Activated CD4-positive, alpha-beta T cell treated with anti-CD3 and anti-CD28 coated beads for 4 hours (primary cell): ENCODE measurements around the gene RNF181.
"Not testable (repeated sequence)": the region's sequence is repeated elsewhere in the genome, so short reads cannot be mapped to it uniquely, and the experiment has no call there.

Experiments used
- DNase-seq, 2 donors: peaks; one replicate each; pipeline ENCODE4 v3.0.0-alpha.2; 2020

The RNF181 gene

DNA sequence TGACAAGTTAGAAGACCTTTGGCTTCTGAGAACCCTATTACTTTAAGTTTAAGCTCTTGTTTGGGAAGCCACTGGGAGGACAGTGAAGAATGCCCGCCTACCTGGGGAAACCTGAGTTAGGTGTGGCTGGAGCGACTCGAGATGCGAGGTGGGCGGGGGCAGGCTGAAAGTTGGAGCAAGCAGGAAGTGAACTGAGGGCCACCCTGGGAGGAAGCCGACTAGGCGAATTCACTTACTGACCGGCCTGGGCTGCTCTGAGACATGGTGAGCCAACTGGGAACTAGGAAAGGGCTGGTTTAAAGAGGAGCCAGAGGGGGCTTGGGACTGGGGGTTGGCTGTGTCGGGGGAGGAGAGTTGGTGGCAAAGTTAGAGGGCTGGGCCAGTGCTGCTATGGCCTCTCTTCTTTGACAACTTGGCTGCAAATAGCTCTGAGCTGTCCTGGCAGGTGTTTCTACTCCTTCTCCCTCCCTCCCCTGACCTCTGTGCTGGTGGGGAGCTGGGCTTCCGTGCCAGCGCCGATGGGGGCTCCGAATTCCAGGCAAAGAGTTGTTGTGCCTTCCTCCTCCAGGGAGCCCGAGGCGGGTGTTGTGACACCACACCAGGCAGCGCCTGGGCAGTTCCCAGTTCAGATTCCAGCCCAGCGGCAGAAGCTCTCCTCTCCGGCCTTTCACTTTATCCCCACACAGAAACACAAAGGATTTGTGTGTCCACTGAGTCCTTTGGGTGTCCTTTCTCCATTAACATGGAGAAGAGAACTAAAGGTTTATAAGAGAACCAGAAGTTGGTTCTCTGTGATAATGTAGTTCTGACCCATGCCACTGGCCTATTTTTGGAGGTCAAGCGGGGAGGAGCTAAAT lies 17.9 kb upstream of the RNF181 start, which contains the start of gene VAMP8:
Gene VAMP8, plus strand, starts transcription at position 201 of the 857 bp plus-strand sequence. Its CDS starts 61 bp downstream, at position 262.
- DNase-seq = peak; percentile 63 to 66

DNA sequence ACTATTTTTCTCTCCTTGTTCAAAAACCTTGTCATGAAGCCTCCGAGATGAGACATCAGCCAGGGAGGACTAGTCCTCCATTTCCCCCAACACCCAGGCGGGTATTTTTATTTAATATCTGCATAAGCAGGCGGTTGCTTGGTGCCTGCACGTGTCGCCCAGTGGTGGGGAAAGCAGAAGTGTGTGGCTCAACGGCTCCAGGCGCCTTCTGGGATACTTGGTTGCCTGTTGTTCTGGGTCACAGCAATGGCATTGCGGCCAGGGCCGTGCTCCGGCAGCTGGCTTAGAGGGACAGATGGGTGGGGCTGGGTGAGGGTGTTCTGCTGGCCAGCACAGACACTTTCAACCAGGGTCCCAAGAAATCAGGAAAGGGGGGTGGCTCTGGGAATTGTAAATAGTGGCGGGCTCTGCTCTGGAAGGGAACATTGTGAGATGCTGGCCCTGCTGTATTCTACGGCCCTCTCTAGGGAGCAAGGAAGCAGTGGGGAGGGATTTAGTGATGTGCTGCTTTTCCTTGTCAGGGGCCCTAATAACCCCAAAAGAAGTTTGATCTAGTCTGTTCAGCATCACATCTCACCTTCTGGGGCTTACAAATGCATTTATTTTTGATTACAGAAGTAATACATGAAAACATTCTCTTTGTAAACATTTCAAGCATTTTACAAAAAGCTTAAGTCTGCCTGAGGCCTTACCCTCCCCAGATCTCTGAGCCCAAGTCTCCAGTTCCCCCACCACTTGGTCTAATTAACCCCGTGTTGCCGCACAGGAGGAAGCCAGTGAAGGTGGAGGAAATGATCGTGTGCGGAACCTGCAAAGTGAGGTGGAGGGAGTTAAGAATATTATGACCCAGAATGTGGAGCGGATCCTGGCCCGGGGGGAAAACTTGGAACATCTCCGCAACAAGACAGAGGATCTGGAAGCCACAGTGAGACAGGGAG lies 17.0 kb upstream of the RNF181 start:
- no peak for DNase-seq

DNA sequence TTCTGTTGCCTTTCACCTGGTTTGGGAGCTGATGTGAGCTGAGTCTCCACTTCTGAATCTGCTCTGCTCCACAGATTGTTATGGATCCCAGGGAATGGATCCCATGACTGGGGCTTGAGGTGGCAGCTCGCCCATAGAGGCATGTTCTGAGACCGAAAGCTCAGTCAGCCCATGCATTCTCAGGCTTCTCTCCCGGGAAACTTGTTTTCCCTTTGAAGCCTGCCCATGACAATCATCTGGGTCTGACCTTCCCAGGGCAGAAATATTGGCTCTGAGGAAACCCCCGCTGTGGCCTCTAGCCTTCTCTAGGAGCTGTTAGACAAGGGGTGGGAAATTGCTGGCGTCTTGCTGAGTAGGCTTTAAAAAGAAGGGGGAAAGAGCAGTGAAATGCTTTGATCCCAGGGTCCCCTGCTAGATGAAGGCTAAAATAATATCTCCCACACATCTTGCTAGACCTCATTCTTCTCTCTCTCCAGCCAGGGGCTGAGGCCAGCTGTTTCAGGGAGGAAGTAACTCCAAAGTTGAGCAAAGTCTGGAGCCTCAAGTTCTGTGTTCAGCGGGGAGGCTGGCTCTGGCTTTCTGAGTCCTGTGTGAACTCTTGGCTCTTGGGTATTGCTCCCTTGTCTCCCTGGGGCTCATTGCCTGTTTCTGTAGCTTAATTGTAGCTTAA lies 16.1 kb upstream of the RNF181 start:
- DNase-seq = no peak

DNA sequence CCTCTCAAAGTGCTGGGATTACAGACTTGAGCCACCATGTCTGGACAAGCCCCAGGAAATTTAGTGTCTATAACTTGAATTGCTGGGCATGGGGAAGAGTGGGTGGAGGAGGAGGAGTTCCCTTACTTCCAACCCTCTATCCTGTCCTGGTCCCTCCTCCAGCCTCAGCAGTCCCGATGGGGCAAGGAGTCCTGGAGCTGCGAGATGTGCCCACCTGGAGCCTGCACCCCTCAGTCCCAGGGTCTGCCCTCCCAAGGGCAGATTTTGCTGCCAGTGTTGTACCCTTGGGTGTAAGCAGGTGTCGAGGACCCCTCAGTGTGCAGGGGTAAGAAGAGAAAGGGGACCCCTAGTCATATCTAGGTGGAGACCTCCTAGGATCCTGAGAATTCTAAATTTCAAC lies 15.3 kb upstream of the RNF181 start:
- DNase-seq = no peak

DNA sequence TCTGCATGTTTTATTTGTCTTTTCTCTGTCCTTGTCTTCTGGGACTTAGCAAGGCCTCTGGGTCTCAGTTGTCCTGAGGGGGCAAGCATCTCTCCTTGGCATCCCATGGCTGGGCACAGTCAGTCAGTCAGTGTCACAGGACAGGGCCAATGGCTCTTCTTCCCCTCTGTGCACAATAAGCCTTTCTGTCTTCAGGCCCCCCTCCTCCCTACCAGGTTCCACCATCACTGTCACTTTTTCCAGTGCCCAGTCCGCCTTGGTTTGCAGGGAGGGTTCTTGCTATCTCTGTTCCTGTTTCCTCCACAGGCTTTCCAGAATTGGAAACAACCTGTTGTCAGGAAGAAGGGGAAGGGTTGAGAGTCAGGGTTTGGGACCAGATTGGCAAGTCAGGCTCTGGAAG lies 13.1 kb upstream of the RNF181 start:
- DNase-seq = no peak

DNA sequence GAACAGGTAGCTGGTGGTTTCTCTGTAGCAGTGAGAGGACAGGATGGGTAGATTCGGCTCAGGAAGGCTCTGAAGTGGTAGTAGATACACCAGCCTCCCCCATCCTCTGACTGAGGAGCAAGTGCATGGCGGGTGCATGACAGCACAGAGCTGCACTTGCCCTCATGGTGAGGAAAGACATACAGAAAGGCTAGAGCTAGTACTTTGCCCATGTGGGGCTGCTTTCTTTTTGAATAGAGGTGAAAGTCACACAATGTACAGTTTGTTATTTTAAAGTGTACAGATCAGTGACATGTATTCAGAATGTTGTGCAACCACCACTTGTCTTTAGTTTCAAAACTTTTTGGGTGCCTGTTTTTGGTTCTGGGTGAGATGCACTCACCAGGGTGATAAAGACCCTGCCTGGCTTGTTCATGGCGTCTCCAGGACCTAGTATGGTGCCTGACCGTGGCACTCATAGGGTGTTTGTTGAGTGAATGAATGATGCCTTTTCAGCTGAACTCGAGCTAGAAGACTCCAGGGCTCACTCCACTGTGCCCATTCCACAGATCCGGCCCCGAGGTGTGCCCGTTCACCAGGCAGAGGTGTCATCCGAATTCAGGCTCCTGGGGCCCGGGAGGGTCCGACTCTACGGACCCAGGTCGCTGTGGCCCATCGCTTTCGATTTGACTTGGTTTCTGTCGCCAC lies 11.7 kb upstream of the RNF181 start:
- DNase-seq = peak; percentile 29 to 32

DNA sequence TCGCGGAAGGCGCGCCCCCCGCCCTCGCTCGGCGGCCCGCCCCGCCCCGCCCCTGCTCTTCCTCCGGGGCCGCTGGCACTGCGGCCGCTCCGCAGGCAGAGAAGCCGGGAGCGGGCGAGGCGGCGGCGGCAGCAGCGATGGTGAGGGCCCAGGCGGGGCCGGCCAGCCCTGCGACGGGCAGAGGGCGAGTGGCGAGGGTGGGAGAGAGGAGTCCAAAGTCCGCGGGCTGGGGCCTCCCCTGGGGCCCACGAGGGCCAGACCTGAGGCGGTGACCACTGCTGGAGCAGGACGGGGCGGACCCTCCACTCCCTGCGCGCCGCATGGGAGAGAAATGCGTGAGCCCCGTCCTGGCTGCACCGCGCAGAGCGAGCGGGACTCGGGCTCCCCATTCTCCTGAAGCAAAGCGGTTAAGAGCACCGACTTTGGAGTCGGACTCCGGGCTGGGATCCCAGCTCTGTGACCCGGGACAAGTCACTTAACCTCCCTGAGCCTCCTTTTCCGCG lies 11.1 kb upstream of the RNF181 start, which contains the start of gene VAMP5:
Gene VAMP5, plus strand, starts transcription at position 78 of the 503 bp plus-strand sequence. Its CDS starts 60 bp downstream, at position 138.
- DNase-seq = peak in 1 of 2 donors; percentile 18

DNA sequence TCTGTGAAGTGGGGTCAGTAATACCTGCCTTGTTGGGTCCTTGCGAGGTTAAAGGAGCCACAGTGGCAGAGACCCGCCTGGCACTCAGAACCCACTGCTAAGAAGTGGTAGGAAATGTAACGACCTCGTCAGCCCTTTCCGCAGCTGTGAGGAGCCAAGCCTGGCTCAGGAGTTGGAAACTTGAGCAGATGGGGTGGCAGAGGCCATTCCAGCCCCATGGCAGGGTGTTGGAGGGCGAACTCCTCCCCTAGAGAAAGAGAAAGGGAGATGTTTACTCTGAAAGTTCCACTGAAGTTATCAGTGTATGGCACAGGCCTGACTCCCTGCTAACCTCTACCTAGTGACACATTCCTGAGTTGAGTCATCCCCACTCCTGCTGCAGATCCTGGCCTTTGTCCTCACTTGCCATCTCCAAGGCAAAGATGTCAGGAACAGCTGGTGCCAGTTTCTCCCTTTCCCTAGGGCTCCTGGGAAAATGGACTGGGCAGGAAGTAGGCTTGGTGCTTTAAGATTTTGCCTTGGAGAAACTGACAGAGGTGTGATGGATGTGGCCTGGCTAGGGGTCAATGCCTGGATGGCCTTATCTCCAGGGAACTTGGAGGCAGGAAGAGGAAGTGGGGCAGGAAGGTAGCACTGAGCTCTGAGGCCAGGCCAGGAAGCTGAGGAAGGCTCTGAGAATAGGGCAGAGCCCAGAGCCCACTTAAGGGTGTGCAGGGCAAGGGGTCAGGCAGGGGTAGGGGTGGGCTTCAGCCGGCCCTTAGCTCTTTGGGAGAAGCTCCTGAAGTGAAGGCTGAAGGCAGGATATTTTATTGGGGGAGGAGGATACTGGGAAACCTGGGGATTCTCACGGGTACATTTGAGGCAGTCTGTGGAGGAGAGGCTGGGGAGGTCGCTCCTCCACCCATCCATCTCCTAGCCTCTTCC lies 10.4 kb upstream of the RNF181 start:
- DNase-seq = no peak

DNA sequence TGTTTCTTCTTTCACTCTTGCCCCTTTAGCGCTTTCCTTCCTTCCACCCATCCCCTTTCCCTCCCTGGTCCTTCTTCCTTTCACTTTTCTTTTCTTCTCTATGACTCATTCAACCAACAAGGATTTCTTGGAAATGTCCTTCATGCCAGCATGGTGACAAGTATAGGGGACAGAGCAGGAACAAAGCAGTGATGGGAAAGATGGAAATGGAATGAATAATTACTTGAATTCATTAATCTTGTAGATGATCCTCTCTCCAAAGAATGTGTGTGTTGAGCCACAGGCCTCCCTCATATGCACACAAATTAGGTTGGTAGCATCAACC lies 9.8 kb upstream of the RNF181 start:
- DNase-seq = no peak

DNA sequence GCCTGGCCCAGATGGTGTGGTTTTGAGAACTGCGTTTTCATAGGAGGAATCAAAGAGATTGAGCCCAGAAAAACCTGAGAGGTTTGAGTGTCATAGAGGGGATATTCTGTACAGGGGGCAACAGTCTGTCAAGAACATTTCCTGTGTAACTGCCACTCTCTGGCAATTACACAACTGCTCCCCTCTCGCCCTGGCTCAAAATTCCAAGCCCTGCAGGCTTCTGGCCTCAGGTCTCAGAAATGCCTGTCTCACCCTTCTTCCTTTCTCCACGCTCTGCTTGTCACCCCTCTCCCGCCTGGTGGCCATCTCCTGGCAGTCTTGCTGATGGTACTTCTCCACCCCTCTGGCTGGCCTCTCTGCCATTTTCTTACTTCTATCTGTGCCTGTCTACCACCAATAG lies 7.3 kb upstream of the RNF181 start:
- no peak for DNase-seq

DNA sequence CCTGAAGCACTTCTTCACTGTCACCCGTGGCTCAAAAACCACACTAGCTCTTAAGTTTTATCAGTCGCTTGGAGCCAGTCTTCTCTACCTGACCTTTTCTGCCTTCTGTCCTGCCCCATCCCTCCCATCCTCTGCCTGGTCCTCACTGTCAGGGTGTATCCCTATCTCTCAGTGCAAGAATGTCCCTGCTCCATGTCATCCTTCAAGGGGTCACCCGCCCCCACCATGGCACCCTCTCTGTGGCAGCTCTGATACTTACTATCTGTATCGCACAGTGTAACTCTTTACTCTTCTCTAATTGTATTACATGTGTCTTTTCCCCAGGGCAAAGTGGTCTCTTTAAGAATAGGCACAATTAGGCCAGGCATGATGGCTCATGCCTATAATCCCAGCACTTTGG lies 6.9 kb upstream of the RNF181 start:
- no peak for DNase-seq

DNA sequence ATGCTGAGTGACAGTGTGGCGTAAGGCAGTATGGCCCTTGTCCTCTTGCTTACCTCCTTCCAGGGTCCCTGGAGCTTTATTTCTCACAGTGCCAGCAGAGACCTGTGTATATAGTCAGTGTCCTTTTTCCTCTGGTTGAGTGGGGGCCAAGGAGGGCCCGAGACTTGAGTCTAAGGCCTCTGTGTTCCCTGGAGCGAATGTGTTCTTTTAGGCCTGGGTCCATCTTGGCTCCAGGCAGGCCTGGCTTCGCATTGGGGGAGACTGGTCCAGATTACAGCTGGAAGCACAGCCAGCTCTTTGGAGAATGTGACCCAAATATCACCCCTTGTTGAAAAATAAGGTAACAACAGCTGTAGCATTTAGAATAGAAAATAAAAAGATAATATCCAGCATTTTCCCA lies 6.4 kb upstream of the RNF181 start:
- DNase-seq = no peak

DNA sequence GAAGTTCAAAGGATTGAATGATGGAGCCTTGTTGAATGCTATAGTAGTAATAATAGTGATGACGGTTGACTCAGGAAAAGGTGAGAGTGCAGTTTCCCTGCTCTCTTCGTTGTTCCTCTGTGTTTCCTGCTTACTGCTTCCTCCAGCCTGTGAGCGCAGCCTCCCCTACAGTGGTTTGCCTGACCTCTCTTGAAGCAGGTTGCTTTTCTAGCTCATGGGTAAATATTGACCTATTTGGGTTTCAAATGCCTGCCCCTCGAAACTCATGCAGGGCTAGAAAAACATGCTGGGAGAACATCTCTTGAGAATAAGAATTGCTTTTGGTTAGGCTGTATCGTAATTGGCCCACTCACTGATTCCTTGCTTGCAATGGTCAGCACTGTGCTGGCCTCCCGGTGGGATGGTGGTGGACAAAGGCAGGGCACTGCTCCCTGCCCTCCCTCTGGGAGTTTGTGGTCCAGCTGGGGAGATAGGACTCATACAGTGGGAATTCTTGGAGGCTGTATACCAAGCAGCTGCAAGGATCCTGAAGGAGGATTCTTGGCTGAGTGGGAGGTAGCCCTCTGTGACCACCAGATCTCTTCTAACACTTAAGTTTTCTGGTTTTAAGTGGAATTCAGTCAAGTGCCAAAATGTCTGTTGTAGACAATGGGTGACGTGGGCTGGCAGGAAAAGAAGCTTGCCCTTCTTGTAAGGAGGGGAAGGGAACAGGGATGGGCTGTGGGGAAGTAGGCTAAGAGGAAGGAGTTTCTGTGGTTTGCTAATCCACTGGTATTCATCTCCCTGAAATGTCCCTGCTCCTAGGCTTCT lies 5.4 kb upstream of the RNF181 start:
- no peak for DNase-seq

DNA sequence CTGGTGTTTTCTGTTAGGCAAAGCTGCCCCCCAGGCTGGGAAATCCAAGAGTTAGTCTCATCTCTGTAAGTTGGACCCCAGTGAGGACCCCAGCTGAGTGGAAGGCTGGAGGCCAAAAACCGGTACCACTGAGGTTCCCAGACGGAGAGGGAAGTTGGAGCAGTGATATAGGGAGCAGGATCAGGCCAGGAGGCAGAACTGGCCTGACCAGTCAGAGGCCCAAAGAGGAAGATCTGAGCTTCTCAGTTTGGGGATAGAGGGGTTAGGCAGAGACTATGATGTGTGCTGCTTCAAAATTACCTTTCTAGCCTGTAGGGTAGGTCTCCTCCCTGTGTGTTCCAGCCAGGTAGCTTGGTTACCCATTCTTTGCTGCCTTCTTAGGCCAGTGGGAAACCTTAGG lies 4.6 kb upstream of the RNF181 start:
- no peak for DNase-seq

DNA sequence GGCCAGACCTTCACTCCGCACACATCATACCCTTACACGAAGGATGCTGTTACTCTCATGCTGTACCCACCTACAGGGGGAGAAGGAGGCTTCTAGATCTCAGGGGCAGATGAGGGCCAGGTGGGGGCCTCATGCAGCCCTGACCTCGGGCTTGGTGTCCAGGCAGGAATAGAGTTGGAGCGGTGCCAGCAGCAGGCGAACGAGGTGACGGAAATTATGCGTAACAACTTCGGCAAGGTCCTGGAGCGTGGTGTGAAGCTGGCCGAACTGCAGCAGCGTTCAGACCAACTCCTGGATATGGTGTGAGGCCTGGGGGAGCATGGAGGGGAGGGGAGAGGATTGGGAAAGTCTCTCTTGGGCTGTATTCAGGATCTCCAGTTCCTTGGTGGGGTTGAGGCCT lies 4.0 kb upstream of the RNF181 start:
- DNase-seq = no peak

DNA sequence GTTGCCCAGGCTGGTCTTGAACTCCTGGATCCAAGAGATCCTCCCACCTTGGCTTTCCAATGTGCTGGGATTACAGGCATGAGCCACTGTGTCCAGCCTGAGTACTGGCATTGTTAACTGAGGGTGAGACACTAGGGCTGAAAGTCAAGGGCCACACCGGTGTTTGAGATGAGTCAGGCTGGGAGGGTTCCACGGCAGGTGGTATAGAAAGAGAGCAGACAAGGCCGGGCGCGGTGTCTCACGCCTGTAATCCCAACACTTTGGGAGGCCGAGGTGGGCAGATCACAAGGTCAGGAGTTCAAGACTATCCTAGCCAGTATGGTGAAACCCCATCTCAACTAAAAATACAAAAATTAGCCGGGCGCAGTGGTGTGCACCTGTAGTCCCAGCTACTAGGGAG lies 3.2 kb upstream of the RNF181 start:
- not testable (repeated sequence) for DNase-seq

DNA sequence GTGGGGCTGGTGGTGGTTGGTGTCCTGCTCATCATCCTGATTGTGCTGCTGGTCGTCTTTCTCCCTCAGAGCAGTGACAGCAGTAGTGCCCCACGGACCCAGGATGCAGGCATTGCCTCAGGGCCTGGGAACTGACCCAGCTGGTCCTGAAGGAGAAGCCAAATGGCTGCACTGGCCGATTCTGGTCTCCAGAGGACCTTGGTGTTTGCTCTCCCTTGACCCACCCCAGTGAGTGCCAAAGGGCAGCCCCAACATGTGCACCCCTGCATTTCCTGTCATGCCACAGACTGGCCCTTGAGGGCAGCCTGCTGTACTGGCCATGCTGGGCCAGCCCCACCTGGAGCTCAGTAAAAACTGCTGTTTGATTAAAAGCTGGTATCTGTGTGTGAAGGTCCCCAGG lies 2.5 kb upstream of the RNF181 start:
- DNase-seq = no peak

DNA sequence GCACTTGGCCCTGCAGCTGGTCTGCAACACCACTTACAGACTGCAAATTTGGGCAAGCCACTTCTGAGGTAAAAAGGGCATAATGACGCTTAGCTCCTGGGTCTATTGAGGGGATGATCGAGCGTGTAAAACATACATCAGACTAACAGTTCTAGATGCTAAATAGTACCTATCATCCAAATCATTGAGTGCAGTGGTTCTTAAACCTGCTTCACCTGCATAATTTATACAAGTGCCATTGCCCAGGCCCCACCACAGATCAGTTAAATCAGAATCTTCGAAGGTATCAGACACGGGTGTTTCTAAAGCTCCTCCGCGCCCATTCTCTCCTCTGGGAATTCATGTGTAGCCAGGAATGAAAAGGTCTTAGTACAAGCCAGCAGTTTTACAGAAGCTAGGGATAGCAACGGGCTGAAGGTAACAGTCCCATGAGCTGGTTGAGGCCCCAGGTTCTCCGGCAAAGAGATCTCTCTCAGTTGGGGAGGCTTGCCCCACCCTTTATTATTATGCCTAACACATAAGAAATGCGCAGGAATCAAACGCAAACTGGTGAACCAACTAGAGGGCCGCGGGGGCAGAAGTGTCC lies 737 bp upstream of the RNF181 start:
- DNase-seq = no peak

DNA sequence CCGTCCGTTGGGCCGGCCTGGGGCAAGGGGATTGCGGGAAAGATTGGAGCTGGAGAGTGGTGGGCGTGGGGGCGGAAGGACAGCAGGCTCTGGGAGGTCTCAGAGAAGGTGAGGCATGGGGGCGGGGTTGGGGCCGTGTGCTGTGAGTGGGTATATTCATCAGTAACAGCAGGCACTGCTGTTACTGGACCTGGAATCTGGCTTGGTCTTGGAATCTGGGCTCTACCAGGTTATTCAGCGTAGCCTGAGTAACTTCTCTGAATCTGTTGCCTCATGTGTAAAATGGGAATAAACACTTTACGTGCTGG lies 435 bp downstream of the RNF181 start:
- DNase-seq = no peak

DNA sequence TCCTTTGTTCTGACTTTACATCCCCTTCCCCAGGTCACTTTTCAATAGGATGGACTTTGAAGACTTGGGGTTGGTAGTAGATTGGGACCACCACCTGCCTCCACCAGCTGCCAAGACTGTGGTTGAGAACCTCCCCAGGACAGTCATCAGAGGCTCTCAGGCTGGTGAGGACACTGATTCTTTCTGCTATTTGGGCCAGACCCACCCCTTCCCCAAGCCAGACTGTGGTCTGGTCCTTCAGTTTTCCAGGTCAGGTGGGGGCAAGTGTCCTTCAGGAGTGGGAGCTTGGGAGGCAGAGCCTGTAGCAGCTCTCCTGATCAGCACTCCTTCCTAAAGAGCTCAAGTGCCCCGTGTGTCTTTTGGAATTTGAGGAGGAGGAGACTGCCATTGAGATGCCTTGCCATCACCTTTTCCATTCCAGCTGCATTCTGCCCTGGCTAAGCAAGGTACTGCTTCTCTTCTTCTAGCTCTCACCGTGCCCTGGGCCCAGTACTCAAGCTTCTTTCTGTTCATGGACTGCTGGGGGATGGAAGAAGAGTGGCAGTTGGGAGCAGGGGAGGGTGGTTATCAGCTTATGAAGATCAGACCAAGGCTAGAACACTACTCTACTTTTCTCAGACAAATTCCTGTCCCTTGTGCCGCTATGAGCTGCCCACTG lies 1.1 kb downstream of the RNF181 start:
- no peak for DNase-seq
